Aorta (tissue), 5 donors: ENCODE results near the gene REEP5. TPM values are rescaled to one million over a fixed set of nuclear protein-coding genes. Genes with fewer than 3 reads are reported as not detected.
"Not testable (repeated sequence)": the region's sequence is repeated elsewhere in the genome, so short reads cannot be mapped to it uniquely, and the experiment has no call there.

Source experiments
- ATAC-seq: fragments of 200-7000 bp; cut with Tn5 transposase; one replicate; pipeline ENCODE4 v1.9.1; 2022; ENCODE audit warnings: moderate library complexity; ENCODE audit not compliant: low FRiP score
- DNase-seq, 2 donors: peaks; one replicate each; pipeline ENCODE4 v3.0.0-alpha.2; 2020
- H3K27ac ChIP-seq, 2 donors: one replicate each; pipeline ENCODE4 v1.5.1; 2013; ENCODE audit warnings: low read length in 2 of 2, mild to moderate bottlenecking in 2 of 2, moderate library complexity in 2 of 2, control low read depth in 1 of 2, inconsistent platforms in 1 of 2, low read depth in 1 of 2
- H3K27me3 ChIP-seq, 2 donors: one replicate each; pipeline ENCODE4 v1.6.1; 2013; ENCODE audit warnings: control low read depth in 1 of 2, low read length in 1 of 2, mild to moderate bottlenecking in 1 of 2, moderate library complexity in 1 of 2; ENCODE audit not compliant: insufficient read depth in 2 of 2, control insufficient read depth in 1 of 2
- H3K36me3 ChIP-seq, 2 donors: one replicate each; pipeline ENCODE4 v1.6.1; 2013; ENCODE audit warnings: control low read depth in 1 of 2, low read length in 1 of 2, mild to moderate bottlenecking in 1 of 2; ENCODE audit not compliant: insufficient read depth in 2 of 2, control insufficient read depth in 1 of 2
- H3K4me1 ChIP-seq, 2 donors: one replicate each; pipeline ENCODE4 v1.6.1; 2013; ENCODE audit warnings: low read length in 2 of 2, control low read depth in 1 of 2, mild to moderate bottlenecking in 1 of 2, moderate library complexity in 1 of 2; ENCODE audit not compliant: insufficient read depth in 2 of 2, control insufficient read depth in 1 of 2
- H3K4me3 ChIP-seq, 2 donors: one replicate each; pipeline ENCODE4 v1.5.1; 2013; ENCODE audit warnings: low read length in 2 of 2, control low read depth in 1 of 2, mild to moderate bottlenecking in 1 of 2
- H3K9me3 ChIP-seq: one replicate; pipeline ENCODE4 v1.6.1; 2013; ENCODE audit warnings: mild to moderate bottlenecking, low read length; ENCODE audit not compliant: control insufficient read depth
- WGBS, 2 donors: extraction: QIAGEN DNeasy Blood & Tissue Kit; methylation state at CpG; one replicate each; pipeline ENCODE4 v1.1.7; 2013; 5-methylcytosine and 5-hydroxymethylcytosine counted together
- intact Hi-C, 2 donors: fragments of 100-400 bp; cut with DNase I; formaldehyde crosslinking; loops; one replicate each; pipeline versions ENCODE4 v1.14.2 to v1.15.0; 2022
- polyA plus RNA-seq, 2 donors: library from polyadenylated mRNA; stranded (reverse); fragments of 200-250 nt; gene quantifications; one replicate each; pipeline ENCODE4 v1.2.3, GENCODE V29; 2013
- total RNA-seq, 2 donors: library from RNA; stranded (reverse); fragmentation: NEBNext Ultra II Directional; extraction: Animal tissue kit (Norgen Biotek cat#: 25700); gene quantifications; one replicate each; pipeline ENCODE4 v1.2.1, GENCODE V29; 2021
- donor health status: healthy with polysubstance abuse.
- donor health status: Bipolar disorder and iron deficiency.
- donor health status: DM: no; HTN: no; CAD: no.
- donor health status: DM: no; HTN: no; CAD: no.
- donor health status: DM: yes; HTN: yes; CAD: no.

The REEP5 gene
- total and polyA plus RNA-seq, 4 donors, result 74.4 to 88.5 (median 80.0) TPM

- intact Hi-C loops, result loop anchor here in 1 of 2 donors (10.0 kb wide), 1 partner anchor 97 kb away; no protein-coding TSS in a partner anchor
- Histone ChIP-seq H3K4me3 (no peak overlapping the region), H3K36me3 (peaks cover 0 to 2% of the 10 kb centered on the region in 2 donors), H3K27me3 (no peaks in the 10 kb centered on the region), H3K4me1 (peaks cover 2 to 8% of the 10 kb centered on the region in 2 donors), H3K27ac (no peak overlapping the region), H3K9me3 (no peaks in the 10 kb centered on the region)
- DNase-seq (no peak), ATAC-seq (no peak)
- WGBS, 2 donors, result 93 to 97% methylated on average over 5 of the region's 5 CpGs
Observed at GRCh38 chr5:112867411-112867810, 54.6 kb downstream of the REEP5 start.

GRCh38 chr5:112866739-112867138 is 55.3 kb downstream of the REEP5 start:
- no peaks in the 10 kb centered on the region for H3K9me3 ChIP-seq
- 90% methylated on average over 2 of the region's 2 CpGs for WGBS, 2 donors
- peaks cover 2 to 8% of the 10 kb centered on the region in 2 donors for H3K4me1 ChIP-seq
- H3K36me3 ChIP-seq, result peaks cover 0 to 2% of the 10 kb centered on the region in 2 donors
- no peak overlapping the region for H3K4me3 ChIP-seq
- H3K27me3 ChIP-seq, result no peaks in the 10 kb centered on the region
- intact Hi-C loops, result loop anchor here in 1 of 2 donors (10.0 kb wide), 1 partner anchor 98 kb away; no protein-coding TSS in a partner anchor
- no peak for DNase-seq
- no peak overlapping the region for H3K27ac ChIP-seq
- ATAC-seq, result no peak

GRCh38 chr5:112865128-112865527 is 56.9 kb downstream of the REEP5 start:
- peaks cover 0 to 2% of the 10 kb centered on the region in 2 donors for H3K36me3 ChIP-seq
- 88 to 92% methylated on average over 3 of the region's 3 CpGs for WGBS, 2 donors
- H3K27ac ChIP-seq, result no peak overlapping the region
- intact Hi-C loops, result loop anchor here in 1 of 2 donors (10.0 kb wide), 1 partner anchor 100 kb away; no protein-coding TSS in a partner anchor
- H3K4me3 ChIP-seq, result no peak overlapping the region
- DNase-seq (no peak), ATAC-seq (no peak)
- no peaks in the 10 kb centered on the region for H3K9me3 ChIP-seq
- peaks cover 2 to 8% of the 10 kb centered on the region in 2 donors for H3K4me1 ChIP-seq
- no peaks in the 10 kb centered on the region for H3K27me3 ChIP-seq

- H3K4me1 ChIP-seq, result peaks cover 0 to 8% of the 10 kb centered on the region in 2 donors
- intact Hi-C loops, result loop anchor here (5.0 to 10.0 kb wide), 2 partner anchors 101 to 114 kb away; partner anchors contain the start of gene DCP2 (in 1 of the 2)
- no peak for DNase-seq
- H3K36me3 ChIP-seq, result no peaks in the 10 kb centered on the region
- ATAC-seq, result no peak
- no peaks in the 10 kb centered on the region for H3K27me3 ChIP-seq
- no peak overlapping the region for H3K4me3 ChIP-seq
- no peak overlapping the region for H3K27ac ChIP-seq
- WGBS, 2 donors, result 32 to 40% methylated on average over 4 of the region's 4 CpGs
- H3K9me3 ChIP-seq, result no peaks in the 10 kb centered on the region
Observed at GRCh38 chr5:112863549-112863948, 58.5 kb downstream of the REEP5 start.

- peaks cover 0 to 8% of the 10 kb centered on the region in 2 donors for H3K4me1 ChIP-seq
- 39 to 52% methylated on average over 9 of the region's 9 CpGs for WGBS, 2 donors
- H3K27ac ChIP-seq, result no peak overlapping the region
- peak overlapping the region; percentile 73 to 93 for H3K4me3 ChIP-seq
- ATAC-seq, result no peak
- DNase-seq, result no peak
- H3K9me3 ChIP-seq, result no peaks in the 10 kb centered on the region
- intact Hi-C loops, result loop anchor here (5.0 to 10.0 kb wide), 2 partner anchors 103 to 115 kb away; partner anchors contain the start of gene DCP2 (in 1 of the 2)
- H3K36me3 ChIP-seq, result no peaks in the 10 kb centered on the region
- no peaks in the 10 kb centered on the region for H3K27me3 ChIP-seq
Observed at GRCh38 chr5:112862085-112862484, 59.9 kb downstream of the REEP5 start.

- ATAC-seq (no peak), DNase-seq (no peak)
- peaks cover 0 to 8% of the 10 kb centered on the region in 2 donors for H3K4me1 ChIP-seq
- 0% methylated on average over 8 of the region's 8 CpGs for WGBS, 2 donors
- no peaks in the 10 kb centered on the region for H3K9me3 ChIP-seq
- H3K4me3 ChIP-seq, result peak overlapping the region; percentile 73 to 93
- no peaks in the 10 kb centered on the region for H3K36me3 ChIP-seq
- intact Hi-C loops, result loop anchor here (1.0 to 10.0 kb wide), 3 partner anchors 61 to 116 kb away; partner anchors contain the start of genes DCP2 (in 1 of the 2) and REEP5 (in 1 of the 2)
- no peaks in the 10 kb centered on the region for H3K27me3 ChIP-seq
- peak overlapping the region in 1 of 2 donors; percentile 91 for H3K27ac ChIP-seq
Observed at GRCh38 chr5:112861638-112861985, 60.4 kb downstream of the REEP5 start.

GRCh38 chr5:112860929-112861637 is 60.9 kb downstream of the REEP5 start, which contains the start of gene SRP19:
SRP19 (plus strand) TSS chr5:112861287; CDS start chr5:112861377, 90 bp downstream.
- peak; percentile 98 for ATAC-seq
- WGBS, 2 donors, result 1% methylated on average over 42 to 47 of the region's 47 CpGs
- peak within 1 kb of the TSS in 1 of 2 donors; percentile 91 for H3K27ac ChIP-seq
- peaks cover 0 to 8% of the 10 kb centered on the region in 2 donors for H3K4me1 ChIP-seq
- intact Hi-C loops, result loop anchor here (1.0 to 10.0 kb wide), 3 partner anchors 61 to 116 kb away; partner anchors contain the start of genes DCP2 (in 1 of the 2) and REEP5 (in 1 of the 2)
- DNase-seq, result peak; percentile 97 to 98
- H3K36me3 ChIP-seq, result no peaks in the 10 kb centered on the region
- peak within 1 kb of the TSS; percentile 73 to 93 for H3K4me3 ChIP-seq
- H3K27me3 ChIP-seq, result no peaks in the 10 kb centered on the region
- no peaks in the 10 kb centered on the region for H3K9me3 ChIP-seq

GRCh38 chr5:112860571-112860928 is 61.5 kb downstream of the REEP5 start:
- H3K4me3 ChIP-seq, result peak overlapping the region; percentile 59 to 90
- intact Hi-C loops, result loop anchor here (5.0 to 10.0 kb wide), 2 partner anchors 104 to 117 kb away; partner anchors contain the start of gene DCP2 (in 1 of the 2)
- WGBS, 2 donors, result 64 to 67% methylated on average over 11 of the region's 11 CpGs
- not testable (repeated sequence) for DNase-seq, ATAC-seq, H3K4me1 ChIP-seq, H3K9me3 ChIP-seq, H3K36me3 ChIP-seq, H3K27me3 ChIP-seq
- H3K27ac ChIP-seq, result peak overlapping the region in 1 of 2 donors; percentile 64
